Smooth muscle cell (in vitro differentiated cells): ENCODE data around the gene ADAMTS16. TPM values are rescaled to one million over a fixed set of nuclear protein-coding genes. Genes with fewer than 3 reads are reported as not detected.

Experiments used
- DNase-seq: peaks from one replicate; lab custom pipeline; 2025; ENCODE audit not compliant: unreplicated experiment; lab: John Stamatoyannopoulos, UW
- H2AFZ ChIP-seq: fragments of 200-600 bp; sonication (generic); 2 replicates; pipeline ENCODE4 v1.6.0; 2016; ENCODE audit warnings: antibody characterized with exemption, low read depth, mild to moderate bottlenecking
- H3F3A ChIP-seq: fragments of 200-600 bp; sonication (generic); 2 replicates; pipeline ENCODE4 v1.6.0; 2017; ENCODE audit warnings: antibody characterized with exemption, low read depth
- H3K27ac ChIP-seq: fragments of 200-600 bp; sonication (generic); 2 replicates; pipeline ENCODE4 v1.5.1; 2016; ENCODE audit warnings: low read depth, mild to moderate bottlenecking
- H3K27me3 ChIP-seq: fragments of 200-600 bp; sonication (generic); 2 replicates; pipeline ENCODE4 v1.6.1; 2016; ENCODE audit warnings: low read depth, mild to moderate bottlenecking
- H3K36me3 ChIP-seq: fragments of 200-600 bp; sonication (generic); 2 replicates; pipeline ENCODE4 v1.5.1; 2016; ENCODE audit warnings: low read depth
- H3K4me1 ChIP-seq: fragments of 200-600 bp; sonication (generic); 2 replicates; pipeline ENCODE4 v1.5.1; 2016; ENCODE audit warnings: low read depth
- H3K4me2 ChIP-seq: fragments of 200-600 bp; sonication (generic); 2 replicates; pipeline ENCODE4 v1.6.0; 2016; ENCODE audit warnings: mild to moderate bottlenecking
- H3K4me3 ChIP-seq: fragments of 200-600 bp; sonication (generic); 2 replicates; pipeline ENCODE4 v1.5.1; 2016; ENCODE audit warnings: mild to moderate bottlenecking
- H3K79me2 ChIP-seq: fragments of 200-600 bp; sonication (generic); 2 replicates; pipeline ENCODE4 v1.6.0; 2016; ENCODE audit warnings: low read depth, mild to moderate bottlenecking
- H3K9ac ChIP-seq: fragments of 200-600 bp; sonication (generic); 2 replicates; pipeline ENCODE4 v1.6.0; 2016; ENCODE audit warnings: low read depth
- H3K9me3 ChIP-seq: fragments of 200-600 bp; sonication (generic); replicated peaks from 2 replicates; pipeline ENCODE4 v1.5.1; 2016; ENCODE audit warnings: low read depth
- H4K20me1 ChIP-seq: fragments of 200-600 bp; sonication (generic); 2 replicates; pipeline ENCODE4 v1.6.0; 2016; ENCODE audit warnings: low read depth
- CTCF ChIP-seq: fragments of 200-600 bp; sonication (generic); IDR thresholded peaks from 2 replicates; pipeline ENCODE4 v1.5.1; 2017; ENCODE audit warnings: borderline replicate concordance, mild to moderate bottlenecking, antibody characterized with exemption; ENCODE audit not compliant: insufficient read depth, poor library complexity, severe bottlenecking
- WGBS: methylation state at CpG from one replicate; pipeline ENCODE4 v1.1.7; 2016; ENCODE audit warnings: low lambda C conversion rate; 5-methylcytosine and 5-hydroxymethylcytosine counted together
- polyA plus RNA-seq: library from polyadenylated mRNA; unstranded; fragments of >200 nt; fragmentation: Nextera tagmentation; extraction: Ambion mirVana; gene quantifications from 2 replicates; pipeline ENCODE4 v1.2.1, GENCODE V29; 2016
- total RNA-seq: library from RNA; depleted of rRNA; stranded (reverse); fragments of >200 nt; gene quantifications from 2 replicates; pipeline ENCODE4 v1.2.3, GENCODE V29; 2014

Gene ADAMTS16
- total and polyA plus RNA-seq, 2 experiments from 2014 or later = 4.7 to 6.2 TPM

DNA sequence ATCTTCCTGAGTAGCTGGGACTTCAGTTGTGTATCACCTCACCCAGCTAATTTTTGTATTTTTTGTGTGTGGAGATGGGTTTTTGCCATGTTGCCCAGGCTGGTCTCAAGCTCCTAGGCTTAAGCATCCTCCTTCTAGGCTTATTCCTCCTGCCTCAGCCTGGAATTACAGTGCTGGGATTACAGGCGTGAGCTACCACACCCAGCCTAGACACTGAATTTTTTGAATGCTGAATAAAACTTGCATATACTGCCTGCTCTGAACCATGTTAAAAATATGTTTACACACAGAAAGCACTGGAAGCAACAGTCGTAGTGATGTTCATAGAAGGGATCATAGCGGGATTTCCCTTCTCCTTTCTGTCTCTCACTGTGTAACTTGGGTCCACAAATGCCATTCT lies 161.0 kb downstream of the ADAMTS16 start:
- H4K20me1 ChIP-seq = no peaks in the 10 kb centered on the region
- H3K27me3 ChIP-seq = no peaks in the 10 kb centered on the region
- H3K4me2 ChIP-seq = no peak overlapping the region
- no peak overlapping the region for H3K4me3 ChIP-seq
- no peaks in the 10 kb centered on the region for H3F3A ChIP-seq
- H3K36me3 ChIP-seq = no peaks in the 10 kb centered on the region
- no peaks in the 10 kb centered on the region for H3K9me3 ChIP-seq
- no peak for TF ChIP-seq CTCF
- no peak overlapping the region for H3K27ac ChIP-seq
- H3K4me1 ChIP-seq = peaks cover 4% of the 10 kb centered on the region
- 0% methylated on average over 3 of the region's 3 CpGs for WGBS
- H3K9ac ChIP-seq = no peak overlapping the region
- no peak for DNase-seq
- no peaks in the 10 kb centered on the region for H3K79me2 ChIP-seq
- H2AFZ ChIP-seq = no peak overlapping the region

GRCh38 chr5:5302201-5302600 lies 162.1 kb downstream of the ADAMTS16 start:
- Histone ChIP-seq H4K20me1 (no peaks in the 10 kb centered on the region), H3K9me3 (no peaks in the 10 kb centered on the region), H3K4me2 (no peak overlapping the region), H3K27me3 (no peaks in the 10 kb centered on the region), H3K27ac (no peak overlapping the region), H3K36me3 (no peaks in the 10 kb centered on the region), H3F3A (no peaks in the 10 kb centered on the region), H3K4me3 (no peak overlapping the region), H2AFZ (no peak overlapping the region), H3K4me1 (peaks cover 4% of the 10 kb centered on the region), H3K9ac (no peak overlapping the region), H3K79me2 (no peaks in the 10 kb centered on the region)
- WGBS = 70% methylated on average over 4 of the region's 4 CpGs
- TF ChIP-seq CTCF = no peak
- no peak for DNase-seq

DNA sequence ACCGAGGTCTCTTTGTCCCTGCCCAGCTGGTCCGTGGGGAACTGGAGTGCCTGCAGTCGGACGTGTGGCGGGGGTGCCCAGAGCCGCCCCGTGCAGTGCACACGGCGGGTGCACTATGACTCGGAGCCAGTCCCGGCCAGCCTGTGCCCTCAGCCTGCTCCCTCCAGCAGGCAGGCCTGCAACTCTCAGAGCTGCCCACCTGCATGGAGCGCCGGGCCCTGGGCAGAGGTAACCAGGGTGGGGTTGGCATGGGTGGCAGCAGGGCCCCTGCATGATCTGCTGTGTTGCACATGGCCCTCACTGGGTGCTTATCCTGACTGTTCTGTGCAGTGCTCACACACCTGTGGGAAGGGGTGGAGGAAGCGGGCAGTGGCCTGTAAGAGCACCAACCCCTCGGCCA lies 163.1 kb downstream of the ADAMTS16 start:
- Histone ChIP-seq H3K4me1 (peaks cover 4% of the 10 kb centered on the region), H3K36me3 (no peaks in the 10 kb centered on the region), H4K20me1 (no peaks in the 10 kb centered on the region), H3K9me3 (no peaks in the 10 kb centered on the region), H3K27ac (no peak overlapping the region), H3K79me2 (no peaks in the 10 kb centered on the region), H3K4me2 (no peak overlapping the region), H2AFZ (no peak overlapping the region), H3K4me3 (no peak overlapping the region), H3K27me3 (no peaks in the 10 kb centered on the region), H3F3A (no peaks in the 10 kb centered on the region), H3K9ac (no peak overlapping the region)
- no peak for DNase-seq
- WGBS = 95% methylated on average over 15 of the region's 15 CpGs
- no peak for TF ChIP-seq CTCF

DNA sequence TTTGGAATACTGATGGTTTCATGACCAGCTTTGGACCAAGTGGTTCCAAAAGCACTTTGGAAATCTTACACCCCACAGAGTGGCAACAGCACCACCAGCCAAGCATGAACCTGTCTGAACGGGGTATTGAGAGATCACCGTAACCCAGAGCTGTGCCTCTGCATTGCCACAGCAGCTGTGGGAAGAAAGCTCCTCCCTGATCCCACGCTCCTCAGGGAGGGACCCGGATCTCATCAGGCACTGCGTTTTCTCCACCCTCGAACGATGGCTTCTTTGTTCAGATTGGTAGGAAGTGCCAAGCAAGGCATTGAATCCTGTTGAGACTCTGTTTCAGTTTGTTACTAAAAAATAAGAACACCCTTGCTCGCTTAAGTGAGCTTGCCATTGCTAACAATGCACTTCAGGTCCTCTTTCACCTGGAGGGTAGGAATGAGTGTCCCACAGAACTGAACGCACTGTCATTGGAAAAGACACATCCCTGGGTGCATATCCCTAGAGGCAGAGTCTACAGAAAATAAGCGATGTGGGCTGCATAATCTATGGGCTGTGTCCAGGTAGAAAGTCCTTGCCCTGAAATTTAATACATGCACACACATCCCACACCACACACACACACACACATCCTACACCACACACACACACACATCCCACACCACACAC lies 164.4 kb downstream of the ADAMTS16 start:
- Histone ChIP-seq H3K79me2 (no peaks in the 10 kb centered on the region), H3K36me3 (no peaks in the 10 kb centered on the region), H3K4me3 (no peak overlapping the region), H4K20me1 (no peaks in the 10 kb centered on the region), H3K27ac (no peak overlapping the region), H3F3A (no peaks in the 10 kb centered on the region), H3K9ac (no peak overlapping the region), H3K27me3 (no peaks in the 10 kb centered on the region), H3K4me1 (peaks cover 4% of the 10 kb centered on the region), H2AFZ (no peak overlapping the region), H3K4me2 (no peak overlapping the region), H3K9me3 (no peaks in the 10 kb centered on the region)
- no peak for DNase-seq
- no peak for TF ChIP-seq CTCF
- 77% methylated on average over 10 of the region's 10 CpGs for WGBS
